H1 (cell line): Measurements from ENCODE around the gene TCF7L2. TPM values are rescaled to one million over a fixed set of nuclear protein-coding genes. Genes with fewer than 3 reads are reported as not detected.

ENCODE experiments used
- CTCF ChIA-PET: fragments of 300-600 bp; sonication (Branson Sonifier 250); formaldehyde crosslinking; loops from one replicate; lab custom pipeline; 2021; ENCODE audit not compliant: partially characterized antibody; lab: Charles Lee
- POLR2A ChIA-PET: fragments of 300-600 bp; sonication (Branson Sonifier 250); formaldehyde crosslinking; loops from one replicate; lab custom pipeline; 2021; ENCODE audit warnings: inconsistent platforms; ENCODE audit not compliant: partially characterized antibody; lab: Charles Lee
- DNase-seq, 2 experiments: peaks; one replicate each; pipeline versions ENCODE4 v3.0.0 to v3.0.0-alpha.2; 2010 to 2022; ENCODE audit warnings: low spot score in 2 of 2, low read depth in 1 of 2, mixed read lengths in 1 of 2
- FAIRE-seq: peaks from 2 replicates; lab custom pipeline; 2011; peaks lifted over from hg19 to GRCh38; lab: Jason Lieb, UNC
- H2AFZ ChIP-seq: 2 replicates; pipeline ENCODE4 v1.8.1; 2012; ENCODE audit warnings: low read length, inconsistent platforms
- H2AK5ac ChIP-seq: 2 replicates; pipeline ENCODE4 v1.6.1; 2013; ENCODE audit warnings: low read depth, low read length
- H2BK120ac ChIP-seq: replicated peaks from 2 replicates; pipeline ENCODE3; 2013; ENCODE audit warnings: low read depth, low read length, inconsistent platforms
- H2BK12ac ChIP-seq: 2 replicates; pipeline ENCODE4 v1.6.1; 2013; ENCODE audit warnings: low read depth, low read length
- H2BK15ac ChIP-seq: 2 replicates; pipeline ENCODE4 v1.6.1; 2013; ENCODE audit warnings: low read length
- H2BK20ac ChIP-seq: 2 replicates; pipeline ENCODE4 v1.6.1; 2013; ENCODE audit warnings: low read length
- H2BK5ac ChIP-seq: 2 replicates; pipeline ENCODE4 v1.6.1; 2013; ENCODE audit warnings: low read depth, low read length
- H3K14ac ChIP-seq: 2 replicates; pipeline ENCODE4 v1.6.1; 2013; ENCODE audit warnings: inconsistent platforms; ENCODE audit not compliant: insufficient read length
- H3K18ac ChIP-seq: 2 replicates; pipeline ENCODE4 v1.6.1; 2013; ENCODE audit warnings: low read length; ENCODE audit errors: extremely low read depth
- H3K23ac ChIP-seq: 2 replicates; pipeline ENCODE4 v1.6.1; 2013; ENCODE audit warnings: inconsistent platforms; ENCODE audit not compliant: insufficient read length
- H3K23me2 ChIP-seq: 2 replicates; pipeline ENCODE4 v1.6.1; 2013; ENCODE audit warnings: low read depth, low read length
- H3K27ac ChIP-seq: 2 replicates; pipeline ENCODE4 v1.6.1; 2011; ENCODE audit warnings: low read depth, low read length, inconsistent platforms
- H3K27me3 ChIP-seq, 4 experiments: replicated peaks in 1 of 4; 1 replicate in 1 of 4; 2 replicates in 3 of 4; pipeline versions ENCODE4 v1.6.1 to v1.8.1; 2011 to 2013; ENCODE audit warnings: low read length in 3 of 4, mild to moderate bottlenecking in 3 of 4, inconsistent platforms in 2 of 4, mixed read lengths in 2 of 4, moderate library complexity in 1 of 4; ENCODE audit not compliant: control insufficient read depth in 3 of 4, insufficient read depth in 3 of 4; ENCODE audit errors: extremely low read depth in 1 of 4
- H3K36me3 ChIP-seq, 4 experiments: 2 replicates each; pipeline versions ENCODE4 v1.6.1 to v1.8.1; 2011 to 2013; ENCODE audit warnings: mild to moderate bottlenecking in 4 of 4, low read length in 3 of 4, moderate library complexity in 2 of 4, control low read depth in 1 of 4, inconsistent platforms in 1 of 4; ENCODE audit not compliant: insufficient read depth in 4 of 4, control insufficient read depth in 2 of 4
- H3K4ac ChIP-seq: replicated peaks from 2 replicates; pipeline ENCODE3; 2013; ENCODE audit warnings: low read length, low read depth, mixed read lengths, inconsistent platforms; ENCODE audit not compliant: insufficient read length
- H3K4me1 ChIP-seq, 4 experiments: replicated peaks in 1 of 4; 1 replicate in 1 of 4; 2 replicates in 3 of 4; pipeline versions ENCODE4 v1.6.1 to v1.8.1; 2011 to 2013; ENCODE audit warnings: low read length in 3 of 4, inconsistent platforms in 2 of 4, mixed read lengths in 1 of 4; ENCODE audit not compliant: insufficient read depth in 4 of 4, control insufficient read depth in 3 of 4
- H3K4me2 ChIP-seq, 2 experiments: 2 replicates each; pipeline versions ENCODE4 v1.6.1 to v1.8.1; 2011 to 2013; ENCODE audit warnings: low read depth in 2 of 2, low read length in 2 of 2, control low read depth in 1 of 2, inconsistent platforms in 1 of 2, mild to moderate bottlenecking in 1 of 2; ENCODE audit not compliant: insufficient read depth in 1 of 2
- H3K4me3 ChIP-seq, 4 experiments: fragments of 200-600, 300-600 bp in 1 of 4; sonication (generic), shearing (Covaris generic), sonication (Bioruptor Twin) in 1 of 4; 2 replicates each; pipeline versions ENCODE4 v1.5.1 to v1.8.1; 2011 to 2016; ENCODE audit warnings: low read length in 4 of 4, low read depth in 3 of 4, control low read depth in 2 of 4, inconsistent platforms in 2 of 4, mild to moderate bottlenecking in 2 of 4, mixed read lengths in 1 of 4, moderate library complexity in 1 of 4; ENCODE audit not compliant: insufficient read depth in 2 of 4; ENCODE audit errors: extremely low read depth in 1 of 4
- H3K56ac ChIP-seq: replicated peaks from 2 replicates; pipeline ENCODE3; 2013; ENCODE audit warnings: low read depth, mild to moderate bottlenecking, mixed read lengths, low read length, inconsistent platforms; ENCODE audit not compliant: insufficient read length
- H3K79me1 ChIP-seq: 2 replicates; pipeline ENCODE4 v1.6.1; 2013; ENCODE audit warnings: low read depth, low read length, control low read depth
- H3K79me2 ChIP-seq, 2 experiments: 2 replicates each; pipeline versions ENCODE4 v1.6.1 to v1.8.1; 2012 to 2013; ENCODE audit warnings: low read length in 2 of 2, mild to moderate bottlenecking in 2 of 2, inconsistent platforms in 1 of 2; ENCODE audit not compliant: insufficient read depth in 2 of 2, control insufficient read depth in 1 of 2
- H3K9ac ChIP-seq, 4 experiments: replicated peaks in 1 of 4; 1 replicate in 1 of 4; 2 replicates in 3 of 4; pipeline versions ENCODE4 v1.6.1 to v1.8.1; 2011 to 2013; ENCODE audit warnings: low read depth in 3 of 4, low read length in 3 of 4, control low read depth in 2 of 4, mild to moderate bottlenecking in 2 of 4, moderate library complexity in 2 of 4, inconsistent platforms in 1 of 4; ENCODE audit errors: extremely low read depth in 1 of 4
- H3K9me3 ChIP-seq, 2 experiments: 2 replicates each; pipeline versions ENCODE4 v1.6.1 to v1.8.1; 2012 to 2013; ENCODE audit warnings: mild to moderate bottlenecking in 2 of 2, moderate library complexity in 2 of 2, control low read depth in 1 of 2, inconsistent platforms in 1 of 2, low read depth in 1 of 2, low read length in 1 of 2, mixed read lengths in 1 of 2; ENCODE audit not compliant: insufficient read depth in 2 of 2
- H4K20me1 ChIP-seq, 2 experiments: replicated peaks in 1 of 2; 2 replicates each; pipeline versions ENCODE3 to v1.8.1; 2011 to 2013; ENCODE audit warnings: inconsistent platforms in 2 of 2, low read length in 2 of 2, mild to moderate bottlenecking in 1 of 2; ENCODE audit not compliant: insufficient read depth in 2 of 2, control insufficient read depth in 1 of 2
- H4K5ac ChIP-seq: 2 replicates; pipeline ENCODE4 v1.6.1; 2013; ENCODE audit warnings: low read length, low read depth, mixed read lengths, inconsistent platforms; ENCODE audit not compliant: insufficient read length
- H4K8ac ChIP-seq: 2 replicates; pipeline ENCODE4 v1.8.0; 2013; ENCODE audit warnings: mild to moderate bottlenecking, moderate library complexity, low read length, inconsistent platforms; ENCODE audit not compliant: insufficient read depth; ENCODE audit errors: extremely low read depth
- H4K91ac ChIP-seq: replicated peaks from 2 replicates; pipeline ENCODE3; 2013; ENCODE audit warnings: low read length, mixed read lengths, inconsistent platforms; ENCODE audit not compliant: insufficient read length
- BCL11A ChIP-seq, 2 experiments: IDR thresholded peaks; one replicate each; pipeline ENCODE4 v1.6.1; 2011; ENCODE audit warnings: low read depth in 2 of 2, low read length in 2 of 2, mild to moderate bottlenecking in 2 of 2
- RAD21 ChIP-seq, 2 experiments: IDR thresholded peaks in 1 of 2; conservative IDR thresholded peaks in 1 of 2; 2 replicates each; pipeline ENCODE4 v1.6.1; 2011; ENCODE audit warnings: low read depth in 2 of 2, low read length in 2 of 2, improper control_type of control experiment in 1 of 2, inconsistent platforms in 1 of 2, mild to moderate bottlenecking in 1 of 2, moderate library complexity in 1 of 2
- RNF2 ChIP-seq: fragments of 200-900, 300-1000 bp; sonication (generic); IDR thresholded peaks from 2 replicates; pipeline ENCODE4 v1.7.1; 2016; ENCODE audit warnings: borderline replicate concordance, low read depth, mild to moderate bottlenecking, antibody characterized with exemption, low read length; ENCODE audit not compliant: poor library complexity, severe bottlenecking; ENCODE audit errors: missing control alignments
- WGBS, 2 experiments: shearing (Covaris generic) in 1 of 2; methylation state at CpG; one replicate each; pipeline versions ENCODE4 v1.1.6 to v1.1.7; 2013 to 2015; ENCODE audit warnings: low lambda C conversion rate in 2 of 2, mixed read lengths in 2 of 2, inconsistent platforms in 1 of 2, low coverage in 1 of 2, missing lambda C conversion rate in 1 of 2; ENCODE audit not compliant: insufficient replicate concordance in 2 of 2, insufficient coverage in 1 of 2, insufficient read length in 1 of 2; ENCODE audit errors: extremely low coverage in 1 of 2, missing lambda C conversion rate in 1 of 2; 5-methylcytosine and 5-hydroxymethylcytosine counted together
- polyA plus RNA-seq, 7 experiments: library from polyadenylated mRNA; depleted of rRNA in 3 of 7; stranded (reverse) in 5 of 7; unstranded in 2 of 7; fragments of >200 nt in 5 of 7; fragments of 200-250 nt in 2 of 7; gene quantifications; 1 replicate in 5 of 7; 2 replicates in 1 of 7; 4 replicates in 1 of 7; pipeline versions ENCODE4 v1.2.1 to v1.2.3, GENCODE V29; 2011 to 2013; ENCODE audit warnings: missing spikeins in 2 of 7, mixed read lengths in 2 of 7
- total RNA-seq: library from RNA; stranded (reverse); fragmentation: NEBNext Ultra II Directional; extraction: Animal tissue kit (Norgen Biotek cat#: 25700); gene quantifications from 2 replicates; pipeline ENCODE4 v1.2.1, GENCODE V29; 2021

Gene TCF7L2
- total and polyA plus RNA-seq, 2 of the 8 experiments (the other 6 are each of a cell fraction or from before 2014, with no cell fraction given): 33.9 to 67.3 TPM

DNA sequence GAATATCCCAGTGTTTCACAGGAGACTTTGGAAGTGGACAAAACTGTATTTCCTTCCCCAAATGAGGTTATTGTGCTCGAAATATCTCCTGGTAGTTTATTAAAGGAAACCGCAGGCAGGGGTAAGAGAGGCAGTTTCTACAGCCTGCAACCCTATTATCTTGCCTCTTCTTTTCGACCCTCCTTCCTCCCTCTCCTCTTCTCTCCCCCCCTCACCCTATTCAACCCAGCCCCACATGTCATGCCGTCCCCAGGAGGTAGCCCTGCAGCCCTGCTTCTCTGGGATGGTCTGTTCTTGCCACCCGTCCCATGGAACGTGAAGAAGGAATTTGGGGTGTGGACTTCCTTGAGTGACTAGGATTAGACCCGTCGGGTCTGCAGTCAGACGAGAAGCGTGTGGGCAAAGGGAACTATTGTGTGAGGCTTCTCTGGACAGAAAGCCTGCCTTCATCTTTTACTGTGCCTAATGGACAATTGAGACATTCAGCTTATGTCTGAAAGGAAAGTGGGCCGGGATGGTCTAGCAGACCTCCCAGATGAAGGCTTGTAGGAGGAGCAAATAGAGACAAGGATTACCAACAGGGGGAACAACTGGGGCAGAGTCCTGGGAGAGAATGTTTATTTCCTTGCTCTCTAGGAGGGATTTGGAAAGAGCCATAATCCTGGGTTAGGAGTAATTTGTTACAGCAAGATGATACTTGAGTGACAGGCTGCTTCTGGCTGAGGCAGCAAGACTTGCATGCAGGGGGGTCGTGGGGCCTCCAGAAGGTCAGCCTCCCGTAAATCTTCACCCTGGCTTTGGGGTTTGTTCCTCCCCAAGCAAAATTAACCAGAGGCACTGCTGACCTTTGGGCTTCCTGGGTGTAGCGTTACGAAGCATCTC is 77.8 kb downstream of the TCF7L2 start:
- no peak for DNase-seq
- H4K8ac ChIP-seq: no peak overlapping the region
- peaks cover 14 to 97% of the 10 kb centered on the region in 2 experiments; a peak in 3 of 4 replicates for H3K79me2 ChIP-seq
- H3K4me2 ChIP-seq: peak overlapping the region; percentile 15 to 18; a peak in 1 of 4 replicates
- FAIRE-seq: no peak
- H3K4me3 ChIP-seq: no peak overlapping the region
- H2BK15ac ChIP-seq: no peak overlapping the region
- H3K9me3 ChIP-seq: no peaks in the 10 kb centered on the region
- peaks cover 0 to 5% (median 0%) of the 10 kb centered on the region in 4 experiments; a peak in 2 of 8 replicates for H3K36me3 ChIP-seq
- no peak overlapping the region for H2BK12ac ChIP-seq
- H2BK120ac ChIP-seq: no peak overlapping the region
- H3K23ac ChIP-seq: no peak overlapping the region
- no peaks in the 10 kb centered on the region for H3K27me3 ChIP-seq
- no peaks in the 10 kb centered on the region for H3K23me2 ChIP-seq
- no peak overlapping the region for H4K5ac ChIP-seq
- TF ChIP-seq RNF2: no peak
- TF ChIP-seq RAD21 (IDR thresholded peaks at IDR 0.05 in 1 of 2, conservative IDR thresholded peaks at IDR 0.05 in 1 of 2; ENCODE audit: low read depth in 2 of 2, low read length in 2 of 2): 0 out of 4 replicates have a peak, but pooled peaks of 1 of the 2 experiments have one; percentile 4
- no peak for TF ChIP-seq BCL11A (IDR thresholded peaks at IDR 0.05; ENCODE audit: low read depth in 2 of 2, low read length in 2 of 2)
- no peak overlapping the region for H3K14ac ChIP-seq
- no peak overlapping the region for H4K91ac ChIP-seq
- no peak overlapping the region for H2AK5ac ChIP-seq
- POLR2A ChIA-PET: no interaction called here
- no peak overlapping the region for H3K27ac ChIP-seq
- no peak overlapping the region for H3K9ac ChIP-seq
- peaks cover 13% of the 10 kb centered on the region for H3K79me1 ChIP-seq
- no peak overlapping the region for H3K56ac ChIP-seq
- H4K20me1 ChIP-seq: peaks cover 24 to 26% of the 10 kb centered on the region in 2 experiments
- CTCF ChIA-PET: interaction anchor here (1.0 kb wide), 1 partner anchor 11 kb away, joined by 3 read pairs; no protein-coding TSS in a partner anchor
- peak overlapping the region; percentile 28; the same call in 1 of the 2 replicates for H3K18ac ChIP-seq
- H3K4me1 ChIP-seq: peaks cover 4 to 30% (median 17%) of the 10 kb centered on the region in 4 experiments
- no peak overlapping the region for H2BK5ac ChIP-seq
- H3K4ac ChIP-seq: no peak overlapping the region
- WGBS, 2 experiments: 76% methylated on average over 15 of the region's 15 CpGs; no CpG with 5 or more reads in 1 of the 2 experiments
- H2AFZ ChIP-seq: no peak overlapping the region
- H2BK20ac ChIP-seq: no peak overlapping the region
